Inferior parietal cortex (tissue), 1 donor: ENCODE results near the gene MT1E.
A peak's percentile ranks its signal among the peaks of the same experiment; 100 is the strongest.
"Not testable (repeated sequence)": the region's sequence is repeated elsewhere in the genome, so short reads cannot be mapped to it uniquely, and the experiment has no call there.

Experiments used
- DNase-seq: peaks from one replicate; pipeline ENCODE4 v3.0.0-alpha.2; 2016; ENCODE audit errors: extremely low spot score

Gene MT1E

GRCh38 chr16:56607109-56607618 is 18.4 kb upstream of the MT1E start:
- DNase-seq = no peak

DNA sequence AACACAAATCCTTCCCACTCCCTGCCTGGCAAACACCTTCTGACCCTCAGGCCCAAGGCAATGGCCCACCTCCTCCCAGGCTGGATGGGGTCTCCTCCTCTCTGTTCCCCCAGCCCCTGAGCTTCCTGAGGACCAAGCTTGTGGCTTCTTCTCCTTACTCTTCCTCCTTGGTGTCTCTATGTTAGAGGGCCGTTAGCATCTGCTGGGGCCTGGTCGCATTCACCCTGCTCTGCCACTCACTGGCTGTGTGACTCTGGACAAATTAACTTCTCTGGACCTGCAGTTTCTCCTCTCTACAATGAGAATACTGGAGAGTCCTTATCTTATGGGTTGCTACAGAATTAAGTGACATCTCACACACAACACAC is 17.9 kb upstream of the MT1E start:
- DNase-seq = no peak

DNA sequence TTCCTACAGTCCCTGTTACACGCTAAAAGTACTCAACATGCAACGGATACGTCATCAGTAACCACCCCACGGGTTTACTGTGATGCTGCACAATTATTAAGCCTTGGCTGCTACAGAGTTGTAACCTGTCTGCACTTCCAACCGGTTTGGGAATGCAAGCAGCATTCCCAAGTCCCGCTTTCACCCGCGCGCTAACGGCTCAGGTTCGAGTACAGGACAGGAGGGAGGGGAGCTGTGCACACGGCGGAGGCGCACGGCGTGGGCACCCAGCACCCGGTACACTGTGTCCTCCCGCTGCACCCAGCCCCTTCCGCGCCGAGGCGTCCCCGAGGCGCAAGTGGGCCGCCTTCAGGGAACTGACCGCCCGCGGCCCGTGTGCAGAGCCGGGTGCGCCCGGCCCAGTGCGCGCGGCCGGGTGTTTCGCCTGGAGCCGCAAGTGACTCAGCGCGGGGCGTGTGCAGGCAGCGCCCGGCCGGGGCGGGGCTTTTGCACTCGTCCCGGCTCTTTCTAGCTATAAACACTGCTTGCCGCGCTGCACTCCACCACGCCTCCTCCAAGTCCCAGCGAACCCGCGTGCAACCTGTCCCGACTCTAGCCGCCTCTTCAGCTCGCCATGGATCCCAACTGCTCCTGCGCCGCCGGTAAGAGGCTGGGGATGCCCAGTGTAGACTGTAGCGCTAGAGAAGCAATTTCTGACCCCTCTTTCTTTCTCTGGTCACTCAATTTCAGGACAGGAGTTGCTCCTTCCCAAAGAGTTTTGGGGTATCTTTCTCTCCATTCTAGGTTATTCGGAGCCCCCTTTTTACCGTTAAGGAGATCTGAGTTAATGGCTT is 17.3 kb upstream of the MT1E start, which contains the start of gene MT2A:
Gene MT2A (plus strand): TSS at position 542 of the 833 bp plus-strand sequence. CDS start 72 bp downstream, at position 614.
- peak; percentile 84 for DNase-seq

DNA sequence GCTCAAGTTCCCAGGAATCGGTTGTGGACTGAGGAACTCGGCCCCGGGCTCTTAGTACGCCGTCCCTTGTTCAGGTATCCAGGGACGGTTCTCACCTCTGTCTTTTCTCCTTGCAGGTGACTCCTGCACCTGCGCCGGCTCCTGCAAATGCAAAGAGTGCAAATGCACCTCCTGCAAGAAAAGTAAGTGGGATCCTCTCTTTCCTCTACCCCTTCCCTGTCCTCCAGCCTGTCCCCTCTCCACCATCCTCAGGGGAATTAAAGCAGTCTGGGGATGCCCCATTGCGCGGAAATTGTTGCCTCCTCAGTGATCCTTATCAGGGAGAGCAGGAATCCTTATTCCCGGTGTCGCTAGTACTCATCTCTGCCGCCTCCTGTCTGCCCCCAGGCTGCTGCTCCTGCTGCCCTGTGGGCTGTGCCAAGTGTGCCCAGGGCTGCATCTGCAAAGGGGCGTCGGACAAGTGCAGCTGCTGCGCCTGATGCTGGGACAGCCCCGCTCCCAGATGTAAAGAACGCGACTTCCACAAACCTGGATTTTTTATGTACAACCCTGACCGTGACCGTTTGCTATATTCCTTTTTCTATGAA is 16.6 kb upstream of the MT1E start:
- no peak for DNase-seq

DNA sequence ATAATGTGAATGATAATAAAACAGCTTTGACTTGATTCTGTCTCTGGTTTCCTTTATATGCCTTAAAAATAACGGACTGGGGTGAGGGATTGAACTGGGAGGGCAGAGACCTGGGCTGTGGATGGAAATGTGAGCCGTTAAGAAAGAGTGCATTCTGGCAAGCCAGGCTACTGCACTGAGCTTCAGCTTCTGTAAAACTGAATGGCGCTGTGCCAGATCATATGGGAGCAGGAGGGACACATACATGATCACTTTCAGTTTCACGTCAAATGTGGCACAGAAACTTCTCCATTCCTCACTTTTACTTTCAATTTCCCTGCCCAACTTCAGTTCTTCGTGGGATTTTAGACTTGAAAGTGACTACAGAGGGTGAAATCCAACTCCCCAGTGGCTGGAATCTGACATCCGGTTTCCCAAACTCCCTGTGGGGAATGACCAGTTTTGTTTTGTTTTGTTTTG is 16.1 kb upstream of the MT1E start:
- no peak for DNase-seq

- no peak for DNase-seq
Measured at GRCh38 chr16:56610017-56610608, 15.5 kb upstream of the MT1E start.

DNA sequence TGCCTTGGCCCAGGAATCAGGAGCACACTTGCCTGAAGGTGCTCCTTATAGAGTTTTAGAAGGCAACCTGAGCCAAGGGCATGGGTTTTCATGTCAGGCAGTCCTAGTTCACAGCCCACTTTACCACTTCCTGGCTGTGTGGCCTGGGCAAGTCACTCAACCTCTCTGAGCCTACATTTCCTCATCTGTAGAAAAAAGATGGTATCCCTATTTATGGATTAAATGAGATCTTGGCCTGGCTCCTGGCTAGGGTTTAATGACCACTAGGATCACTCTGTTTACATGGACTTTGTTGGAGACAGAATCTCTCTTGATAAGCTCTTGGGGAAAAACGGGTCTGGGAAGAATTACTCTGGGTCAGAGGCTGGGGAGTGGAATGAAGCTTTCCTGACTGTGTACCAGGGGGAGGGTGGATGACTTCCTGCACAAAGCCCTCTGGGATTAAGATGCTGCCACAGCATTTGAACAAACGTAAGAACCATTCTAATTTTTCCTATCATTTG is 14.9 kb upstream of the MT1E start:
- DNase-seq = no peak

DNA sequence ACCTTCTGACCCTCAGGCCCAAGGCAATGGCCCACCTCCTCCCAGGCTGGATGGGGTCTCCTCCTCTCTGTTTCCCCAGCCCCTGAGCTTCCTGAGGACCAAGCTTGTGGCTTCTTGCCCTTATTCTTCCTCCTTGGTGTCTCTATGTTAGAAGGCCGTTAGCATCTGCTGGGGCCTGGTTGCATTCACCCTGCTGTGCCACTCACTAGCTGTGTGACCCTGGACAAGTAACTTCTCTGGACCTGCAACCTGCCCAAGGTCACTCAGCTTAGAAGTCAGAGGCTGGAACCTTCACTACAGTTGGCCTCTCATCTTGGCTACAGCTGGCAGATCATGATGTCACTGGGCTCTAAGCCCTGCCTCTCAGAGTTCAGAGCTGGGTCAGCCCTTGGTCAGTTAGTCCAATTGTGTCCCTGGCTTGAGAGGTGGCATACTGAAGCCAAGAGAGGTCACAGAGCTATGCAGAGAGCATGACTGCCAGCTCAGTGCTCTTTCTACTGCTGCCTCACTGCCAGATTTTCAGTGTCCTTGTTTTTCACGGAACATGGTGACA is 14.2 kb upstream of the MT1E start:
- no peak for DNase-seq

DNA sequence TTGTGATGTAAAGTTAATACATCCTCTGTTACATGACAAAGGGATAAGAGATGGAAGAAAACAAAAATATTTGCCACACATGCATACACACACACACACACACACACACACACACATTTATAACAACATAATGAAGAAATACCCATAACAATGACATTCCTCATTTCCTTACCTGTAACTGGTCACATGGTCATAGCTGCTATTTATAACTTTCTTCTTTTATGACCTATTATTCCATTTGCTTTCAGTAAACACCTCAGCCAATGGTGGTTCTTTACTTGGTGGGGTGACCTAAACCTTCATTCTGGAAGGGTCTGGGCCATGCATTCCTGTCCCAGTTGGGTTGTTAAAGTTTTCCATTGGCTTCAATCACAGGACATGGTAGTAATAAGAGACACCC is 11.9 kb upstream of the MT1E start:
- DNase-seq = no peak

GRCh38 chr16:56614549-56614991 is 11.0 kb upstream of the MT1E start:
- DNase-seq = no peak

- no peak for DNase-seq
Measured at GRCh38 chr16:56615353-56615752, 10.2 kb upstream of the MT1E start.

DNA sequence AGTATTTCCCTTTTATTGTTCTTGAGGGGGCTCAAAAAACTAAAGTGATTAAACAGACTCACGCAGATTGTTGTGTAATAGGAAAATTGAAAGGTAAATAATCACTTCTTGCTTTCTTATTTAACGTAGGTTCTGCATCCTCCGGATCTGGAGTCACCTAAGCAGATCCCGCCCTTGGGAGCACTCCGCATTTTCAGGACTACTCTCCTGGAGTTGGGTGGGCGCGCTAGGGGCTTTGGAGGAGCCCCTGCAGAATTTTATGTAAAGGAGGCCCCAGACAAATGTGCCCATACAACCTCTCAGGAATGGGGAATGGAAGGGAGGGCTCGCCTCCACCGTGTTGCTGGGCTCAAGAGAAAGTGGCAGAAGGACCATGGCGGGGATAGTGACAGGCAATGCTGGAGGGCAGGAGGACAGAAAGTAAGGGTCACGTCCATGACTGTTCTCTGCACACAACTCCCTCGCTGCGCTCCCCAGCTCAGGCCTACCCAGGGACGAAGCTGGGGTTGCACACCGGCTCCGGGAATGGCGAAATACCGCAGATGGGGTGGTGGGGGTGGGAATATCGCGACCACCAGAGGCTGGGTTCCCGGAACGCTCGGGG is 8.9 kb upstream of the MT1E start:
- no peak for DNase-seq

GRCh38 chr16:56617212-56618085 is 8.1 kb upstream of the MT1E start:
- no peak for DNase-seq

DNA sequence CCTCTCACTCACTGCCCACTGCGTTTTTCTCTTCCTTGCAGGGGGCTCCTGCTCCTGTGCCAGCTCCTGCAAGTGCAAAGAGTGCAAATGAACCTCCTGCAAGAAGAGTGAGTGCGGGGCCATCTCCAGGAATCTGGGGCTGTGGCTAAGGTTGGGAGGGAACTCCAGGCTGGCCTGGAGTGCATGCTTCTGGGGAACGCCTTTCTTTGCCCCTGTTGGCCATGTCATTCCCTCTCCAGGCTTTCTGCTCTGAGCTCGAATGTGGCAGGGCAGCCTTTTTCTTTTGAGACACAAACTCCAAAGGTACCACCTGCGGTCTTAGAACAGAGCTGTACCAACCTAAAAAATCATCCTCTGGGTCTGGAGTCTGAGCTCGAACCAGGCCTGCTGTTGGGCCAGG is 7.4 kb upstream of the MT1E start:
- no peak for DNase-seq

DNA sequence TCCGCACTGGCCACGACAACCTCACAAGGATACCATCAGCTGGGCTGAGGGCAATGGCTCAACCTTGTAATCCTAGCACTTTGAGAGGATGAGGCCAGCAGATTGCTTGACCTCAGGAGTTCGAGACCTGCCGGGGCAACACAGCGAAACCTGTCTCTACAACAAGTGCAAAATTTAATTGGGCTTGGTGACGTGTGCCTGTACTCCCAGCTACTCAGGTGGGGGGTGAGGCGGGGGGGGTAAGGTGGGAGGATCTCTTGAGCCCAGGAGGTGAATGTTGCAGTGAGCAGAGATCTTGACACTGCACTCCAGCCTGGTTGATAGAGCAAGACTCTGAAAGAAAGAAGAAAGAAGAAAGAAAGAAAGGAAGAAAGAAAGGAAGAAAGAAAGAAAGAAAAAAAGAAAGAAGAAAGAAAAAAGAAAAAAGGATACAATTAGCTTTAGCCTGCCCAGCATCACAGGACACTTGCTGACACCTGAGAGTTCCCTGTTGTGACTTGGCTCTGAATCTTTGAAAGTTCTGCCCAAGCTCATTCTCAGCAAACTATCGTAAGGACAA is 5.2 kb upstream of the MT1E start:
- DNase-seq = no peak

- not testable (repeated sequence) for DNase-seq
Measured at GRCh38 chr16:56621665-56622445, 3.7 kb upstream of the MT1E start.

GRCh38 chr16:56623184-56623583 is 2.4 kb upstream of the MT1E start:
- not testable (repeated sequence) for DNase-seq

GRCh38 chr16:56623637-56624036 is 1.9 kb upstream of the MT1E start:
- DNase-seq = no peak

GRCh38 chr16:56625943-56626654 is 518 bp downstream of the MT1E start:
- DNase-seq = no peak
